ENCODE measurements around the gene MCRIP2. TPM values are rescaled to one million over a fixed set of nuclear protein-coding genes. Genes with fewer than 3 reads are reported as not detected.

Gene MCRIP2
- polyA plus RNA-seq, 2 of the 4 experiments (the other 2 are of a cell fraction) = 10.7 to 21.3 TPM

- ATAC-seq (no peak), DNase-seq (ENCODE audit: low read depth in 1 of 2, low spot score in 1 of 2) (no peak), FAIRE-seq (no peak)
- no peak overlapping the region for H3K27ac ChIP-seq
- peaks cover 40% of the 10 kb centered on the region for H3K4me1 ChIP-seq
- H3K4me3 ChIP-seq = no peak overlapping the region
- no peak overlapping the region for H3K4me2 ChIP-seq
- ChIA-PET CTCF (interaction anchor here (0.5 kb wide), 1 partner anchor 1687 kb away, joined by 3 read pairs; no protein-coding TSS in a partner anchor), POLR2A (no interaction called here)
- WGBS (ENCODE audit: missing lambda C conversion rate) = 86% methylated on average over 8 of the region's 9 CpGs
- no peaks in the 10 kb centered on the region for H3K9me3 ChIP-seq
- no peak for TF ChIP-seq GATA3 (IDR thresholded peaks at IDR 0.05; ENCODE audit: borderline replicate concordance)
Observed at GRCh38 chr16:631808-632358, 9.7 kb upstream of the MCRIP2 start.

GRCh38 chr16:632486-633335 lies 8.9 kb upstream of the MCRIP2 start:
- POLR2A ChIA-PET = no interaction called here

GRCh38 chr16:633336-634050 lies 8.1 kb upstream of the MCRIP2 start:
- 95% methylated on average over 42 of the region's 74 CpGs for WGBS (ENCODE audit: missing lambda C conversion rate)
- FAIRE-seq = no peak
- Histone ChIP-seq H3K4me1 (peaks cover 35% of the 10 kb centered on the region), H3K27ac (no peak overlapping the region), H3K4me2 (no peak overlapping the region), H3K9me3 (no peaks in the 10 kb centered on the region), H3K4me3 (no peak overlapping the region)
- TF ChIP-seq EHMT2 (IDR thresholded peaks at IDR 0.05; ENCODE audit: low read depth) (no peak), CHD4 (IDR thresholded peaks at IDR 0.05; ENCODE audit: borderline replicate concordance) (no peak), CHD2 (IDR thresholded peaks at IDR 0.05; ENCODE audit: low read length, partially characterized antibody) (no peak), BCL3 (IDR thresholded peaks at IDR 0.05) (no peak), HMGXB4 (CRISPR knock-in tag; IDR thresholded peaks at IDR 0.05; ENCODE audit: borderline replicate concordance) (no peak), ZFP36 (IDR thresholded peaks at IDR 0.05; ENCODE audit: borderline replicate concordance, partially characterized antibody) (no peak), HES2 (IDR thresholded peaks at IDR 0.05) (no peak), ZNF302 (CRISPR knock-in tag; IDR thresholded peaks at IDR 0.05) (no peak)
- CTCF ChIA-PET = interaction anchor here (0.9 to 1.0 kb wide), 2 partner anchors 50 to 184 kb away, joined by 3 read pairs; no protein-coding TSS in a partner anchor
- ATAC-seq = no peak
- no peak for DNase-seq (ENCODE audit: low read depth in 1 of 2, low spot score in 1 of 2)
- POLR2A ChIA-PET = no interaction called here

More at GRCh38 chr16:632486-633335, 8.9 kb upstream of the MCRIP2 start:
- CTCF ChIA-PET = no interaction called here
- no peak for FAIRE-seq
- no peak for ATAC-seq
- H3K9me3 ChIP-seq = no peaks in the 10 kb centered on the region
- H3K4me1 ChIP-seq = peaks cover 37% of the 10 kb centered on the region
- H3K4me2 ChIP-seq = no peak overlapping the region
- DNase-seq (ENCODE audit: low read depth in 1 of 2, low spot score in 1 of 2) = no peak
- WGBS (ENCODE audit: missing lambda C conversion rate) = 96% methylated on average over 35 of the region's 67 CpGs
- TF ChIP-seq JUNB (IDR thresholded peaks at IDR 0.05) (no peak), KDM5A (IDR thresholded peaks at IDR 0.05) (no peak), MAFK (IDR thresholded peaks at IDR 0.05; ENCODE audit: partially characterized antibody) (no peak), REST (IDR thresholded peaks at IDR 0.05) (no peak), HEYL (CRISPR knock-in tag; IDR thresholded peaks at IDR 0.05) (no peak), USF2 (IDR thresholded peaks at IDR 0.05) (no peak), RAD21 (conservative IDR thresholded peaks at IDR 0.05 in 1 of 2, IDR thresholded peaks at IDR 0.05 in 1 of 2) (no peak), ZFP36 (IDR thresholded peaks at IDR 0.05; ENCODE audit: borderline replicate concordance, partially characterized antibody) (no peak)
- H3K27ac ChIP-seq = no peak overlapping the region
- H3K4me3 ChIP-seq = no peak overlapping the region
